Omental fat pad (tissue), 4 donors: ENCODE data around the gene DNAJC27. TPM values are rescaled to one million over a fixed set of nuclear protein-coding genes. Genes with fewer than 3 reads are reported as not detected.

Experiments
- ATAC-seq: fragments of 150-250 bp; one replicate; pipeline ENCODE4 v1.9.1; 2016; ENCODE audit warnings: mild to moderate bottlenecking, moderate library complexity; ENCODE audit not compliant: low FRiP score
- DNase-seq: peaks from one replicate; pipeline ENCODE4 v3.0.0-alpha.2; 2019; ENCODE audit warnings: low spot score
- total RNA-seq, 4 donors: library from RNA; depleted of rRNA; stranded (reverse); fragments of >200 nt; gene quantifications; one replicate each; pipeline ENCODE4 v1.1.0, GENCODE V29; 2016
- TF ChIP-seq, protein P1 (sequence below), 3 donors: fragments of 450-650 bp; IDR thresholded peaks; one replicate each; pipeline ENCODE4 v1.5.1; 2016 to 2017; ENCODE audit warnings: antibody characterized with exemption in 3 of 3, mild to moderate bottlenecking in 3 of 3, moderate library complexity in 2 of 3

DNAJC27 gene
- total RNA-seq, 4 donors from 2014 or later, result 7.2 to 21.8 (median 10.8) TPM

DNA sequence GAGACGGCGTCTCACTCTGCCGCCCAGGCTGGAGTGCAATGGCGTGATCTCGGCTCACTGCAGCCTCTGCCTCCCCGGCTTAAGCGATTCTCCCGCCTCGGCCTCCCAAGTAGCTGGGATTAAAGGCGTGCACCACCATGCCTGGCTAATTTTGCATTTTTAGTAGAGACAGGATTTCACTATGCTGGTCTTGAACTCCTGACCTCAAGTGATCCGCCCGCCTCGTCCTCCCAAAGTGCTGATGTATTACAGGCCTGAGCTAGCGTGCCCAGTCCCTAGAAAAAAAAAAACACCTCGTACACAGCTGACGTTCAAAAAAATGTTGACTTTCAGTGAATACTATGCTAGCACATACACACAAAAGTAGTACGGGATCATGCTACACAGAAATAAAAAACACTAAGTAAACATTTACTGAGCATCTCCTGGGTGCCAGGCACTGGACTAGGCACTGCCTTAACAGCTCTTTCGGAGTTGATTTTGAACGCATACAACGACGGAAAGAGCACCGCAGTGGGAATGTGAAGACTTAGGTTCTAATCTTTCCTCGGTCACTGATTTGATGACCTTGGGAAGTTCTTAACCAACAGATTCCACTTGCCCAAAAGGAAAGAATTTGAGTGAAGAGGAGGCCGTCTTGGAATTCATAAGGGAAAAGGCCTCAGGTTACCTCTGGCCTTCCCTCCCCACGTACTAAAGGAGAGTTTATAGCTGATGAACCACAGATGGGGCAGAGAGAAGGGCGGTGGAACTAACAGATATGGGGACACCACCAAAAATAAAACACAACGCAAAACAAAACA lies 1.1 kb downstream of the DNAJC27 start:
- ATAC-seq (no peak), DNase-seq (no peak)
- TF ChIP-seq, protein P1, sequence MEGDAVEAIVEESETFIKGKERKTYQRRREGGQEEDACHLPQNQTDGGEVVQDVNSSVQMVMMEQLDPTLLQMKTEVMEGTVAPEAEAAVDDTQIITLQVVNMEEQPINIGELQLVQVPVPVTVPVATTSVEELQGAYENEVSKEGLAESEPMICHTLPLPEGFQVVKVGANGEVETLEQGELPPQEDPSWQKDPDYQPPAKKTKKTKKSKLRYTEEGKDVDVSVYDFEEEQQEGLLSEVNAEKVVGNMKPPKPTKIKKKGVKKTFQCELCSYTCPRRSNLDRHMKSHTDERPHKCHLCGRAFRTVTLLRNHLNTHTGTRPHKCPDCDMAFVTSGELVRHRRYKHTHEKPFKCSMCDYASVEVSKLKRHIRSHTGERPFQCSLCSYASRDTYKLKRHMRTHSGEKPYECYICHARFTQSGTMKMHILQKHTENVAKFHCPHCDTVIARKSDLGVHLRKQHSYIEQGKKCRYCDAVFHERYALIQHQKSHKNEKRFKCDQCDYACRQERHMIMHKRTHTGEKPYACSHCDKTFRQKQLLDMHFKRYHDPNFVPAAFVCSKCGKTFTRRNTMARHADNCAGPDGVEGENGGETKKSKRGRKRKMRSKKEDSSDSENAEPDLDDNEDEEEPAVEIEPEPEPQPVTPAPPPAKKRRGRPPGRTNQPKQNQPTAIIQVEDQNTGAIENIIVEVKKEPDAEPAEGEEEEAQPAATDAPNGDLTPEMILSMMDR (IDR thresholded peaks at IDR 0.05), result no peak

DNA sequence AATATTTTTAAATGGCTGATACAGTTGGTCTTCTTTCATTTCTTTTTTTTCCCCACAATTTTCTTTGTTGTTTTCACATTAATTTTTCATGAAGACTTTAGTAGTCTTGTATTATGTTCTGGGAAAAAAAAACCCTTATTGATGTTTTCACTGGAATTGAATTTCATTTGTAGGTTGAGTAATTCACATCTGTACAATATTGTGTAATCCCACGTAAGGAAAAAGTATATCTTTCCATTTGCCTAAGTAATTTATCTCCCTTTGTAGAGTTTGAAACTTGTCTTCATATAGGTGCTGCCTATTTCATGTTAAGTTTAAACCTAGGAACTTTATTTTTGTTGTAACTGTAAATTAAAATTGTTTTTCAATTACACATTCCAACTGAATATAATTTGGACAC lies 2.0 kb downstream of the DNAJC27 start:
- DNase-seq (no peak), ATAC-seq (no peak)
- TF ChIP-seq, protein P1 (IDR thresholded peaks at IDR 0.05), result no peak

DNA sequence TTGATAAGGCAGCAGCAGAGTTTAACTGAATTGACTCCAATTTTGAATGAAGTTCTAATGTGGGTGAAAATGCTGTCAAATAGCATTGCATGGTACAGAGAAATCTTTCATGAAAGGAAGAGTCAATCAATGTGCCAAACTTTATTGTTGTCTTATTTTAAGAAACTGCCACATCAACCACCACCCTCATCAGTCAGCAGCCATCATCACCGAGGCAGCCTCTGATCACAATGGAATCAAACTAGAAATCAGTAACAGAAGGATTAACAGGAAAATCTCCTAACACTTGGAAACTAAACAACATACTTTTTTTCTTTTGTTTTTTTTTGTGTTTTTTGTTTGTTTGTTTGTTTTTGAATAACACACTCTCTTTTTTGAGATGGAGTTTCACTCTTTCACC lies 9.9 kb downstream of the DNAJC27 start:
- TF ChIP-seq, protein P1 (IDR thresholded peaks at IDR 0.05), result no peak
- ATAC-seq, result no peak
- DNase-seq, result no peak

DNA sequence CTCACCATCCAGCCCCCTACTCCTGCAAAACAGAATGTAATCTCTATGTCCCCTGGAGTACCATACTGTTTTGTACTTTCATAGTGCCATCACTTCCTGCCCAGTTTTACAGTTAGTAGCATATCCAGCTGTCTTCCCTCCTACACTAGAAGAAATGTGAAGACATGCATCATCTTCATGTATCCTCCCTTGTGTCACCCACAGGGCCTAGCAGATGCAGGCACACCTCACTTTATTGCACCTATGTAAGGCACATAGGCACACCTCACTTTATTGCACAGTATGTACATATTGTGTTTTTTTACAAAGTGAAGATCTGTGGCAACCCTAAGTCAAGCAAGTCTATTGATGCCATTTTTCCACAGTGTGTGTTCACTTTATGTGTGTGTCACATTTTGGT lies 12.0 kb downstream of the DNAJC27 start:
- DNase-seq (no peak), ATAC-seq (no peak)
- TF ChIP-seq, protein P1 (IDR thresholded peaks at IDR 0.05), result no peak

DNA sequence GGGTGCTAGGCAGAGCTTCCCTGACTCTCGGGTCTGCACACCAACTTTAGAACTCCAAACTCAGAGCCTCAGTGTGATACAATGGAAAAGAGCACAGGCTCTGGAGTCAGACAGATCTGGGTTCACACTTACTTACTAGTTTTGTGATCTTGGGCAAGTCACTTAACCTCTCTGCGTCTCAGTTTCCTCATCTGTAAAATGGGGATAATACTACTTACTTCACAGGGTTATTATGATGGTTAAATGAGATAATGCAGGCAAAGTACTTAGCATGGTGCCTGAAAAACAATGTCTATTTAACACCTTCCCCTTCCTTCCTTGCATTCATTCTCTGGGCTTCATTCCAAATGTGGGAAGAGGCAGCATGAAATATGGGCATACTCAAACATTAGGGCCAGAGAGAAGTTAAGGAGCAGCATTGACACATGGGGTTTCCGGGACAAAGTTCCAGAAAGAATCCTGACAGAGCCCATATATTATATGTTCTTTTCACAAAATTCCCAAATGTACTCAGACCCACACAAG lies 13.3 kb downstream of the DNAJC27 start:
- no peak for DNase-seq
- no peak for ATAC-seq
- TF ChIP-seq, protein P1 (IDR thresholded peaks at IDR 0.05), result no peak

DNA sequence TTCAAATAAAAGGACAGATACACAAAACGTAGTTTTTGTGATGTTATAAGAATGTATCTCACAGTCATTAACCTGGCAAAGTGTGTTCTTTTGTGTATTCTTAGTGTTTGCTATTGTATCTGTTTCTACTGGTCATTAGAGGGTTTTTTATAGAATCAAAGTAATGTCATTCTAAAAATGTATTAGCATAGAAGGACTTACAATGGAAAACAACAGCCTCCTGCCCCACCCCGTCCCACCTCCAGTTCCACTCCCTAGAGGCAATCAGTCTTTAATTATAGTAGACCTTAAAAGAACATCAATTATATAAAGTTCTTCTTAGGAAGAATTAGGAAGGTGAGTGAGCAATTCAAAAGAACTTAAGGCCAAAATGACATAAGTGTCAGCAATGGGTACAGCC lies 13.8 kb downstream of the DNAJC27 start:
- TF ChIP-seq, protein P1 (IDR thresholded peaks at IDR 0.05), result no peak
- DNase-seq (no peak), ATAC-seq (no peak)

DNA sequence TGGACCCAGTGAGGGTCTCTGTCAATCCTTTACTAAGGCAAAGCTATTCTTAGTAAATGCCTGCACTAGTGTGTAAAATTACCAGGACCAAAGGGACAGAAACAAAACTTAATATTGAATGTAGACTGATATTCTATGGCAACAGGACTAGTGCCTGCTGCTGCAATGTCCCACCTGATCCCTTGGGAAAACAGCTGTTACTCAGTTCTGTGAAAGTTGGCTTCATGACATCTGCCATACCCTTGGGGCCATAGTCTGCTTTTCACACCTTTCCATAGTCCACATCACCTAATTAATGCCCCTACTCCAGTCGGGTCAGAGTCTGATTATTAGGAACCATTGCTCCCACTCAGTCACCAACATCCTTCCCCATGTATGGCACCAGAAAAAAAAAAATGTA lies 14.5 kb downstream of the DNAJC27 start:
- TF ChIP-seq, protein P1 (IDR thresholded peaks at IDR 0.05), result no peak
- ATAC-seq, result no peak
- no peak for DNase-seq
